Right atrium auricular region (tissue), 2 donors: ENCODE results near the gene BBOX1. TPM values are rescaled to one million over a fixed set of nuclear protein-coding genes. Genes with fewer than 3 reads are reported as not detected.
"Not testable (repeated sequence)": the region's sequence is repeated elsewhere in the genome, so short reads cannot be mapped to it uniquely, and the experiment has no call there.

Experiments
- DNase-seq: peaks from one replicate; pipeline ENCODE4 v3.0.0-alpha.2; 2019; ENCODE audit warnings: low spot score
- H3K27ac ChIP-seq, 2 donors: fragments of 200-600 bp; sonication (generic); 1 replicate in 1 of 2; 2 replicates in 1 of 2; pipeline ENCODE4 v1.5.1; 2016 to 2019
- H3K27me3 ChIP-seq, 2 donors: fragments of 200-600 bp; sonication (generic); one replicate each; pipeline versions ENCODE4 v1.5.1 to v1.6.0; 2017 to 2019
- H3K36me3 ChIP-seq: fragments of 200-600 bp; sonication (generic); one replicate; pipeline ENCODE4 v1.5.1; 2016
- H3K4me1 ChIP-seq, 2 donors: fragments of 200-600 bp; sonication (generic); one replicate each; pipeline versions ENCODE4 v1.5.1 to v1.6.0; 2017 to 2019
- H3K4me3 ChIP-seq, 2 donors: fragments of 200-600 bp; sonication (generic); 1 replicate in 1 of 2; 2 replicates in 1 of 2; pipeline ENCODE4 v1.5.1; 2017 to 2019; ENCODE audit warnings: mild to moderate bottlenecking in 1 of 2, moderate library complexity in 1 of 2
- H3K9me3 ChIP-seq, 2 donors: fragments of 200-600 bp; sonication (generic); one replicate each; pipeline ENCODE4 v1.5.1; 2019
- CTCF ChIP-seq, 2 donors: fragments of 200-600 bp; sonication (generic); IDR thresholded peaks; one replicate each; pipeline ENCODE4 v1.5.1; 2019; ENCODE audit warnings: antibody characterized with exemption in 2 of 2
- total RNA-seq, 2 donors: library from RNA; depleted of rRNA; stranded (reverse); fragments of >200 nt; gene quantifications; one replicate each; pipeline ENCODE4 v1.1.0, GENCODE V29; 2016

Gene BBOX1
- total RNA-seq, 2 donors from 2014 or later: not detected

GRCh38 chr11:27122001-27122400 is 81.4 kb downstream of the BBOX1 start:
- Histone ChIP-seq H3K27ac (no peak overlapping the region), H3K4me1 (no peaks in the 10 kb centered on the region), H3K9me3 (no peaks in the 10 kb centered on the region), H3K4me3 (no peak overlapping the region), H3K36me3 (no peaks in the 10 kb centered on the region), H3K27me3 (no peaks in the 10 kb centered on the region)
- TF ChIP-seq CTCF (IDR thresholded peaks at IDR 0.05): no peak
- no peak for DNase-seq

GRCh38 chr11:27124514-27125264 is 84.1 kb downstream of the BBOX1 start:
- no peak overlapping the region for H3K27ac ChIP-seq
- no peak overlapping the region for H3K4me3 ChIP-seq
- DNase-seq: no peak
- H3K27me3 ChIP-seq: no peaks in the 10 kb centered on the region
- no peaks in the 10 kb centered on the region for H3K9me3 ChIP-seq
- peak; percentile 6 to 31 for TF ChIP-seq CTCF (IDR thresholded peaks at IDR 0.05)
- no peaks in the 10 kb centered on the region for H3K36me3 ChIP-seq
- no peaks in the 10 kb centered on the region for H3K4me1 ChIP-seq

- H3K27me3 ChIP-seq: no peaks in the 10 kb centered on the region
- H3K9me3 ChIP-seq: no peaks in the 10 kb centered on the region
- H3K36me3 ChIP-seq: no peaks in the 10 kb centered on the region
- H3K27ac ChIP-seq: no peak overlapping the region
- DNase-seq: no peak
- no peak for TF ChIP-seq CTCF (IDR thresholded peaks at IDR 0.05)
- no peaks in the 10 kb centered on the region for H3K4me1 ChIP-seq
- H3K4me3 ChIP-seq: no peak overlapping the region
Measured at GRCh38 chr11:27129686-27130085, 89.1 kb downstream of the BBOX1 start.

GRCh38 chr11:27130806-27131205 is 90.2 kb downstream of the BBOX1 start:
- no peak for TF ChIP-seq CTCF (IDR thresholded peaks at IDR 0.05)
- Histone ChIP-seq H3K27ac (no peak overlapping the region), H3K27me3 (no peaks in the 10 kb centered on the region), H3K9me3 (peaks cover under 1 to 8% of the 10 kb centered on the region in 2 donors), H3K36me3 (no peaks in the 10 kb centered on the region), H3K4me3 (no peak overlapping the region), H3K4me1 (no peaks in the 10 kb centered on the region)
- no peak for DNase-seq

- peaks cover 7 to 19% of the 10 kb centered on the region in 2 donors for H3K9me3 ChIP-seq
- not testable (repeated sequence) for DNase-seq, H3K27ac ChIP-seq, H3K27me3 ChIP-seq, H3K4me3 ChIP-seq, H3K4me1 ChIP-seq, H3K36me3 ChIP-seq
Measured at GRCh38 chr11:27135924-27136329, 95.3 kb downstream of the BBOX1 start.

- no peaks in the 10 kb centered on the region for H3K36me3 ChIP-seq
- H3K9me3 ChIP-seq: peaks cover 7 to 36% of the 10 kb centered on the region in 2 donors
- H3K27me3 ChIP-seq: no peaks in the 10 kb centered on the region
- H3K27ac ChIP-seq: no peak overlapping the region
- no peaks in the 10 kb centered on the region for H3K4me1 ChIP-seq
- no peak for DNase-seq
- no peak for TF ChIP-seq CTCF (IDR thresholded peaks at IDR 0.05)
- H3K4me3 ChIP-seq: no peak overlapping the region
Measured at GRCh38 chr11:27138716-27139115, 98.1 kb downstream of the BBOX1 start.
